Stimulated activated naive B cell treated with anti-CD40 and anti-IgM and Interleukin-4, amounts not matched to agents 10 μg/mL and 1 μg/mL and 100 μg/mL, for 72 hours (primary cell): ENCODE measurements around the gene MDN1.

Experiments
- ATAC-seq, 2 donors: fragments of 150-1000 bp; cut with Tn5 transposase; replicated peaks; 2 replicates each; pipeline ENCODE4 v1.10.0; 2021; ENCODE audit warnings: moderate library complexity in 1 of 2
- DNase-seq: peaks from one replicate; pipeline ENCODE4 v3.0.0; 2021
- H3K27ac Mint-ChIP-seq: one replicate; pipeline ENCODE4 v1.8.0; 2022; ENCODE audit warnings: mild to moderate bottlenecking, mixed read lengths
- H3K27me3 Mint-ChIP-seq, 2 donors: one replicate each; pipeline ENCODE4 v1.8.0; 2022; ENCODE audit warnings: mixed read lengths in 2 of 2
- H3K36me3 Mint-ChIP-seq, 2 donors: one replicate each; pipeline ENCODE4 v1.8.0; 2022; ENCODE audit warnings: mixed read lengths in 2 of 2, mild to moderate bottlenecking in 1 of 2
- H3K4me1 Mint-ChIP-seq, 2 donors: one replicate each; pipeline ENCODE4 v1.8.0; 2022; ENCODE audit warnings: mixed read lengths in 2 of 2, mild to moderate bottlenecking in 1 of 2
- H3K4me3 Mint-ChIP-seq, 2 donors: one replicate each; pipeline ENCODE4 v1.8.0; 2022; ENCODE audit warnings: mild to moderate bottlenecking in 2 of 2, mixed read lengths in 2 of 2, moderate library complexity in 1 of 2
- H3K9me3 Mint-ChIP-seq, 2 donors: one replicate each; pipeline ENCODE4 v1.8.0; 2022; ENCODE audit warnings: mixed read lengths in 2 of 2, mild to moderate bottlenecking in 1 of 2

Gene MDN1

GRCh38 chr6:89619567-89619966 is 200.0 kb downstream of the MDN1 start:
- DNase-seq (no peak), ATAC-seq (no peak)
- Mint-ChIP-seq H3K4me1 (peaks cover 3 to 5% of the 10 kb centered on the region in 2 donors), H3K27me3 (no peaks in the 10 kb centered on the region), H3K27ac (no peak overlapping the region), H3K4me3 (no peak overlapping the region), H3K36me3 (peaks cover 10 to 25% of the 10 kb centered on the region in 2 donors), H3K9me3 (no peaks in the 10 kb centered on the region)

DNA sequence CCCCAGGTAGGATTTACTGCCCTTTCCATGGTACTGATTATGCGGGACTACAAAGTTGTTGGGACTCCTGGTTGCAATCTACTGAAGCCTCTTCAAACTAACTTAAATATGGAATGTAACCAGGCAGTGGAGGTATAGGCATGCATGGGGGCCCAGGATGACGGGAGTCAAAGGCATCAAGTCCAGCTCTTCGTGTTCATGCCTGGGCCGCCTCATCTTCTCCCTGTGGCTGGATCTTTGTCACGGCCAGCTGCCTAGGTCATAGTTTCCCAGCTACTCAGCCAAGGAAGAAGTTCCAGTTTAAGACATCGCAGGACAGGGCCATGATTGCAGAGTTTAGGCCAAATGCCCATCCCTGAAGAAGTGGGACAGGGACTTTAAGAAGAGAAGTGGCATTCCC is 201.6 kb downstream of the MDN1 start:
- Mint-ChIP-seq H3K27ac (no peak overlapping the region), H3K4me1 (peaks cover 1 to 5% of the 10 kb centered on the region in 2 donors), H3K4me3 (no peak overlapping the region), H3K27me3 (no peaks in the 10 kb centered on the region), H3K36me3 (peaks cover 3 to 13% of the 10 kb centered on the region in 2 donors), H3K9me3 (no peaks in the 10 kb centered on the region)
- DNase-seq (no peak), ATAC-seq (no peak)

DNA sequence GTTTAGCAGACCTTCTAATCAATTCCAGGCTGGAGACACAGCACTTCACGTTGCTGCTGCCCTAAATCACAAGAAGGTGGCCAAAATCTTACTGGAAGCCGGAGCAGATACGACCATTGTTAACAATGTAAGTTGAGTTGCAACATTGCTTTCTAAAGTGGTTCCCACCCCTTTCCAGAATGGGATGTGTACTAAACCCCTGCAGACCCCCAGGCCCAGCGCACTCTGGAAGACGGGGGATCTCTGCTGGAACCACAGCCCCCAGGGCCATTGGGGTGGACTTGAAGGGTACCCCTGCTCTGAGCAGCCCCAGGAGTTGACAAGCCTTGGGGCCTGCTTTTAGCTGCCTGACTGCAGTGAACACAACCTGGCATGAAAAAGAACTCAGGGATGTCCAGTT is 203.1 kb downstream of the MDN1 start:
- Mint-ChIP-seq H3K4me3 (no peak overlapping the region), H3K9me3 (no peaks in the 10 kb centered on the region), H3K36me3 (peaks cover 3 to 9% of the 10 kb centered on the region in 2 donors), H3K27ac (no peak overlapping the region), H3K4me1 (no peaks in the 10 kb centered on the region), H3K27me3 (no peaks in the 10 kb centered on the region)
- DNase-seq (no peak), ATAC-seq (no peak)

GRCh38 chr6:89615882-89616281 is 203.7 kb downstream of the MDN1 start:
- ATAC-seq (no peak), DNase-seq (no peak)
- H3K36me3 Mint-ChIP-seq, result peaks cover 3 to 9% of the 10 kb centered on the region in 2 donors
- no peaks in the 10 kb centered on the region for H3K9me3 Mint-ChIP-seq
- no peaks in the 10 kb centered on the region for H3K27me3 Mint-ChIP-seq
- H3K4me3 Mint-ChIP-seq, result no peak overlapping the region
- no peak overlapping the region for H3K27ac Mint-ChIP-seq
- H3K4me1 Mint-ChIP-seq, result no peaks in the 10 kb centered on the region

- Mint-ChIP-seq H3K4me3 (no peak overlapping the region), H3K27ac (no peak overlapping the region), H3K4me1 (peaks cover 0 to 6% of the 10 kb centered on the region in 2 donors), H3K27me3 (no peaks in the 10 kb centered on the region), H3K36me3 (peaks cover 0 to 6% of the 10 kb centered on the region in 2 donors), H3K9me3 (no peaks in the 10 kb centered on the region)
- ATAC-seq (no peak), DNase-seq (no peak)
These were observed 205.8 kb downstream of the MDN1 start for GRCh38 chr6:89613790-89614189.

DNA sequence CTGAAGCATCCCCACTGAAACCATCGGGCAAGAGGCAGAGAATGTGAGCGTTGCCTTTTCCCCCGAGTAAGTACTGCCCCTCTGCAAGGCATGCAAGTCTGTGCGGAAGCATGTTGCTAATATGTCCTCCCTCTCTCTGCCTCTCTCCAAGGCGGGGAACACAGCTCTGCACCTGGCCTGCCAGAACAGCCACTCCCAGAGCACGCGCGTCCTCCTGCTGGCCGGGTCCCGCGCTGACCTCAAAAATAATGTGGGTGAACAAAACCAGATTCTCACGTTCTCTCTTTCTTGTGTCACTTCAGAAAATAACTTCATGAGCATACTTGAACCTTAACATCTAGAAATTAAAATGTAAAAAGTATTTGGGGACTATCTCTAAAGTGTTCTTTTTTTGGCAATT is 207.5 kb downstream of the MDN1 start:
- DNase-seq (no peak), ATAC-seq (no peak)
- Mint-ChIP-seq H3K9me3 (no peaks in the 10 kb centered on the region), H3K27ac (no peak overlapping the region), H3K36me3 (peaks cover 0 to 3% of the 10 kb centered on the region in 2 donors), H3K27me3 (no peaks in the 10 kb centered on the region), H3K4me1 (peaks cover 0 to 6% of the 10 kb centered on the region in 2 donors), H3K4me3 (no peak overlapping the region)

GRCh38 chr6:89611666-89612065 is 207.9 kb downstream of the MDN1 start:
- Mint-ChIP-seq H3K27ac (no peak overlapping the region), H3K27me3 (no peaks in the 10 kb centered on the region), H3K4me3 (no peak overlapping the region), H3K4me1 (peaks cover 0 to 6% of the 10 kb centered on the region in 2 donors), H3K36me3 (no peaks in the 10 kb centered on the region), H3K9me3 (no peaks in the 10 kb centered on the region)
- DNase-seq (no peak), ATAC-seq (no peak)

DNA sequence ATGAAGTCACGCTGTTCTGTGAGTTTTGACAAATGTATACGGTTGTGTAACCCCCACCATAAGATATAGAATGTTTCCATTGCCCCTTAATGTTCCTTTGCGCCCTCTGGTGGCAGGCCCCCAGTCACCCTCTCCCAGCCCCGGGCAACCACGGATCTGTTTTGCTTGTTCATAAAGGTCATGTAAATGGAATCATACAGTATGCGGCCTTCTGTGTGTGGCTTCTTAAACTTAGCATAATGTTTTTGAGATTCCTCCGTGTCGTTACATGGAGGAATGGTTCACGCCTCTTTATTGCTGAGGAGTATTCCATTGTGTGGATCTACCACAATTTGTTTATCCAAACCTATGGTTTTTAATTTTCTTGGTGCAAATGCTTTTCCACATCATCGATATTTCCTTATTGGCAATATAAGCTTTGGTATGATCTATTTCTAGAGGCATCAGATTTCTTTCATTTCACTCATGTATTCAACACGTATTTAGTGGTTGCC is 209.4 kb downstream of the MDN1 start:
- Mint-ChIP-seq H3K4me1 (peaks cover 0 to 6% of the 10 kb centered on the region in 2 donors), H3K27me3 (no peaks in the 10 kb centered on the region), H3K27ac (no peak overlapping the region), H3K9me3 (no peaks in the 10 kb centered on the region), H3K4me3 (no peak overlapping the region), H3K36me3 (peaks cover 0 to 2% of the 10 kb centered on the region in 2 donors)
- DNase-seq, result peak; percentile 50
- peak; percentile 90 to 92 for ATAC-seq

- Mint-ChIP-seq H3K36me3 (peaks cover 3 to 4% of the 10 kb centered on the region in 2 donors), H3K4me1 (peaks cover 0 to 6% of the 10 kb centered on the region in 2 donors), H3K4me3 (no peak overlapping the region), H3K27ac (no peak overlapping the region), H3K27me3 (no peaks in the 10 kb centered on the region), H3K9me3 (no peaks in the 10 kb centered on the region)
- DNase-seq, result no peak
- no peak for ATAC-seq
These were observed 213.7 kb downstream of the MDN1 start for GRCh38 chr6:89605861-89606260.

DNA sequence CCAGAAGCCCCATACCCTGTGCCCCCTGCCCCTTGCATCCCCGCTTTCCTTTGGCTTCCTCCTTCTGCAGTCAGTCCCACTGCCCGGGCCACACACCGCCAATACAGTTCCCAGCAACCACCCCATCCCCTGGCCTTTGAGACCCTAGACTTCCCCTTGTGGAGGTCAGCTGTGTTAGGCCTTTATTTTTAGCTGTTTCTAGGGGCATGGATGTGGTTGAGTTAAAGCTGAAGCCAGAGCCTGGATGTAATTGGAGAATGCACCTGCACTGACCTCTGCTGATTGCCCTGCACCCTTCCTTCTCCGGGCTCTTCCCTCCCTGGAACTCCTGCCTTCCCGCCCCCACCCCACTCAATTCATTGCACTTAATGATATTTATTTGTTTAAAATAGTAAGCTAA is 214.9 kb downstream of the MDN1 start:
- no peak overlapping the region for H3K4me3 Mint-ChIP-seq
- H3K9me3 Mint-ChIP-seq, result no peaks in the 10 kb centered on the region
- no peak for DNase-seq
- no peaks in the 10 kb centered on the region for H3K27me3 Mint-ChIP-seq
- no peak for ATAC-seq
- H3K4me1 Mint-ChIP-seq, result no peaks in the 10 kb centered on the region
- no peak overlapping the region for H3K27ac Mint-ChIP-seq
- peaks cover 3 to 4% of the 10 kb centered on the region in 2 donors for H3K36me3 Mint-ChIP-seq

DNA sequence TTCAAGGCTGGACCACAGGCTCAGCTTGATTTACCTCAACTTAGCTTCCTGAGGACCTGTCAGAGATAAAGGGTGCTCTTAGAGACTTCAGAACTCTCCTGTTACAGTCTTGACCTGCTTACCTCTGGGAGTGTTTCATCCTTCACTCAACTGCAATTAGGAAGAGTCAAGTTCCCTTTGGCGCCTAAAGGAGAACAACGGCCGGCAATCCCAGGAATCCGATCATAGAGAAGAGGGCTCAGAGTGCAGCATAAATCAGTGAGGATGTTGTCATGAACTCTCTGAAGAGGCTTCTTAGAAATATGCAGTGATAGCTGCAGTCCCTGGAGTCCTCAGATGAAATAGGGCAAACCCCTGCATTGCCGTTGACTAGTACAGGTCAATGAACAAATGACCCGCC is 217.4 kb downstream of the MDN1 start:
- Mint-ChIP-seq H3K27ac (no peak overlapping the region), H3K4me1 (peaks cover 12 to 20% of the 10 kb centered on the region in 2 donors), H3K9me3 (peaks cover 2 to 4% of the 10 kb centered on the region in 2 donors), H3K4me3 (no peak overlapping the region), H3K36me3 (peaks cover 6 to 8% of the 10 kb centered on the region in 2 donors), H3K27me3 (no peaks in the 10 kb centered on the region)
- ATAC-seq (no peak), DNase-seq (no peak)

- ATAC-seq, result no peak
- peaks cover 13 to 15% of the 10 kb centered on the region in 2 donors for H3K36me3 Mint-ChIP-seq
- H3K27me3 Mint-ChIP-seq, result no peaks in the 10 kb centered on the region
- no peak overlapping the region for H3K27ac Mint-ChIP-seq
- no peak overlapping the region for H3K4me3 Mint-ChIP-seq
- peaks cover 4% of the 10 kb centered on the region in 2 donors for H3K9me3 Mint-ChIP-seq
- no peak for DNase-seq
- H3K4me1 Mint-ChIP-seq, result peaks cover 31 to 42% of the 10 kb centered on the region in 2 donors
These were observed 219.9 kb downstream of the MDN1 start for GRCh38 chr6:89599727-89600126.

GRCh38 chr6:89597988-89598387 is 221.6 kb downstream of the MDN1 start:
- no peaks in the 10 kb centered on the region for H3K27me3 Mint-ChIP-seq
- H3K9me3 Mint-ChIP-seq, result peaks cover 4% of the 10 kb centered on the region in 2 donors
- H3K27ac Mint-ChIP-seq, result no peak overlapping the region
- peaks cover 41 to 53% of the 10 kb centered on the region in 2 donors for H3K4me1 Mint-ChIP-seq
- no peak overlapping the region for H3K4me3 Mint-ChIP-seq
- H3K36me3 Mint-ChIP-seq, result peaks cover 13 to 21% of the 10 kb centered on the region in 2 donors
- DNase-seq, result no peak
- ATAC-seq, result no peak

GRCh38 chr6:89597372-89597771 is 222.2 kb downstream of the MDN1 start:
- Mint-ChIP-seq H3K27me3 (no peaks in the 10 kb centered on the region), H3K27ac (no peak overlapping the region), H3K9me3 (peaks cover 4% of the 10 kb centered on the region in 2 donors), H3K4me1 (peaks cover 41 to 54% of the 10 kb centered on the region in 2 donors), H3K36me3 (peaks cover 10 to 23% of the 10 kb centered on the region in 2 donors), H3K4me3 (peak overlapping the region in 1 of 2 donors; percentile 8)
- peak; percentile 48 to 49 for ATAC-seq
- DNase-seq, result no peak

GRCh38 chr6:89596484-89596883 is 223.1 kb downstream of the MDN1 start:
- ATAC-seq (peak; percentile 22 to 33), DNase-seq (no peak)
- Mint-ChIP-seq H3K27ac (peak overlapping the region; percentile 97), H3K27me3 (no peaks in the 10 kb centered on the region), H3K4me1 (peaks cover 41 to 54% of the 10 kb centered on the region in 2 donors), H3K4me3 (peak overlapping the region in 1 of 2 donors; percentile 20), H3K9me3 (peaks cover 4% of the 10 kb centered on the region in 2 donors), H3K36me3 (peaks cover 10 to 23% of the 10 kb centered on the region in 2 donors)
